ENCODE measurements around the gene CEMIP2. TPM values are rescaled to one million over a fixed set of nuclear protein-coding genes. Genes with fewer than 3 reads are reported as not detected.

The CEMIP2 gene
- total RNA-seq, 1 experiment from 2014 or later = 40.5 TPM

DNA sequence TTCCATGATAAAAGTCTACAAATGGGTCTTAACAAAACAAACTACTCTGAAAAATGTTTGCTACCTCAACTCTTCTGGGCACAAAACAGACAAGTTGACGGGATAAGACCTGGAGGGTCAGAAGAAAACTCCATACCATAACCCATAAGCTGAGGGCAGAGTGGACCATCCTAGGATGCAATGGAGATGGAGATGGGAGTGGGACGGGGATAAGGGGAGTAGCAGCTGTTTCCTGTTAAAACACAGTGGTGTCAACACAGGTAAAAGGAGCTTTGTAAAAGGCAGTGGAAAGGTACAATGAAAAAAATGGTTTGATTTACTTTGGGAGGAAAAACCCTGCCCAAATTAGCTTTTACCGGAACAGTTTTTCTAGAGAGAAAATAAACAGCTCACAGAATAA lies 41.6 kb downstream of the CEMIP2 start:
- H3K4me3 Mint-ChIP-seq = no peak overlapping the region
- H3K36me3 Mint-ChIP-seq = peaks cover 63% of the 10 kb centered on the region
- H3K27ac Mint-ChIP-seq = no peak overlapping the region; the same call in 1 of the 2 replicates
- TF ChIP-seq, protein P1, sequence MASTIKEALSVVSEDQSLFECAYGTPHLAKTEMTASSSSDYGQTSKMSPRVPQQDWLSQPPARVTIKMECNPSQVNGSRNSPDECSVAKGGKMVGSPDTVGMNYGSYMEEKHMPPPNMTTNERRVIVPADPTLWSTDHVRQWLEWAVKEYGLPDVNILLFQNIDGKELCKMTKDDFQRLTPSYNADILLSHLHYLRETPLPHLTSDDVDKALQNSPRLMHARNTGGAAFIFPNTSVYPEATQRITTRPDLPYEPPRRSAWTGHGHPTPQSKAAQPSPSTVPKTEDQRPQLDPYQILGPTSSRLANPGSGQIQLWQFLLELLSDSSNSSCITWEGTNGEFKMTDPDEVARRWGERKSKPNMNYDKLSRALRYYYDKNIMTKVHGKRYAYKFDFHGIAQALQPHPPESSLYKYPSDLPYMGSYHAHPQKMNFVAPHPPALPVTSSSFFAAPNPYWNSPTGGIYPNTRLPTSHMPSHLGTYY (CRISPR knock-in tag; IDR thresholded peaks at IDR 0.05) = no peak
- TF ChIP-seq NR1H2 (CRISPR knock-in tag; IDR thresholded peaks at IDR 0.05) (no peak), CREM (CRISPR knock-in tag; IDR thresholded peaks at IDR 0.05) (no peak), RORB (CRISPR knock-in tag; IDR thresholded peaks at IDR 0.05) (no peak), PRRX2 (CRISPR knock-in tag; IDR thresholded peaks at IDR 0.05) (no peak), ETV6 (CRISPR knock-in tag; IDR thresholded peaks at IDR 0.05) (no peak), ELF4 (CRISPR knock-in tag; IDR thresholded peaks at IDR 0.05; ENCODE audit: low read depth) (no peak), FOXJ3 (CRISPR knock-in tag; IDR thresholded peaks at IDR 0.05; ENCODE audit: borderline replicate concordance) (no peak), FOXP4 (CRISPR knock-in tag; IDR thresholded peaks at IDR 0.05) (no peak), NR3C1 (CRISPR knock-in tag; conservative IDR thresholded peaks at IDR 0.05; ENCODE audit: low read depth) (no peak), MYBL2 (CRISPR knock-in tag; IDR thresholded peaks at IDR 0.05) (no peak), TEAD4 (CRISPR knock-in tag; IDR thresholded peaks at IDR 0.05) (no peak), ZNF425 (CRISPR knock-in tag; conservative IDR thresholded peaks at IDR 0.05) (no peak), KAT7 (CRISPR knock-in tag; IDR thresholded peaks at IDR 0.05; ENCODE audit: borderline replicate concordance) (no peak), JUN (CRISPR knock-in tag; IDR thresholded peaks at IDR 0.05) (no peak), ZNF263 (CRISPR knock-in tag; IDR thresholded peaks at IDR 0.05; ENCODE audit: low read depth) (no peak), SMAD3 (CRISPR knock-in tag; IDR thresholded peaks at IDR 0.05; ENCODE audit: borderline replicate concordance) (no peak)
- TF ChIP-seq, protein P2, sequence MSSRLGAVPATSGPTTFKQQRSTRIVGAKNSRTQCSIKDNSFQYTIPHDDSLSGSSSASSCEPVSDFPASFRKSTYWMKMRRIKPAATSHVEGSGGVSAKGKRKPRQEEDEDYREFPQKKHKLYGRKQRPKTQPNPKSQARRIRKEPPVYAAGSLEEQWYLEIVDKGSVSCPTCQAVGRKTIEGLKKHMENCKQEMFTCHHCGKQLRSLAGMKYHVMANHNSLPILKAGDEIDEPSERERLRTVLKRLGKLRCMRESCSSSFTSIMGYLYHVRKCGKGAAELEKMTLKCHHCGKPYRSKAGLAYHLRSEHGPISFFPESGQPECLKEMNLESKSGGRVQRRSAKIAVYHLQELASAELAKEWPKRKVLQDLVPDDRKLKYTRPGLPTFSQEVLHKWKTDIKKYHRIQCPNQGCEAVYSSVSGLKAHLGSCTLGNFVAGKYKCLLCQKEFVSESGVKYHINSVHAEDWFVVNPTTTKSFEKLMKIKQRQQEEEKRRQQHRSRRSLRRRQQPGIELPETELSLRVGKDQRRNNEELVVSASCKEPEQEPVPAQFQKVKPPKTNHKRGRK (CRISPR knock-in tag; IDR thresholded peaks at IDR 0.05; ENCODE audit: borderline replicate concordance) = no peak
- TF ChIP-seq, protein P3, sequence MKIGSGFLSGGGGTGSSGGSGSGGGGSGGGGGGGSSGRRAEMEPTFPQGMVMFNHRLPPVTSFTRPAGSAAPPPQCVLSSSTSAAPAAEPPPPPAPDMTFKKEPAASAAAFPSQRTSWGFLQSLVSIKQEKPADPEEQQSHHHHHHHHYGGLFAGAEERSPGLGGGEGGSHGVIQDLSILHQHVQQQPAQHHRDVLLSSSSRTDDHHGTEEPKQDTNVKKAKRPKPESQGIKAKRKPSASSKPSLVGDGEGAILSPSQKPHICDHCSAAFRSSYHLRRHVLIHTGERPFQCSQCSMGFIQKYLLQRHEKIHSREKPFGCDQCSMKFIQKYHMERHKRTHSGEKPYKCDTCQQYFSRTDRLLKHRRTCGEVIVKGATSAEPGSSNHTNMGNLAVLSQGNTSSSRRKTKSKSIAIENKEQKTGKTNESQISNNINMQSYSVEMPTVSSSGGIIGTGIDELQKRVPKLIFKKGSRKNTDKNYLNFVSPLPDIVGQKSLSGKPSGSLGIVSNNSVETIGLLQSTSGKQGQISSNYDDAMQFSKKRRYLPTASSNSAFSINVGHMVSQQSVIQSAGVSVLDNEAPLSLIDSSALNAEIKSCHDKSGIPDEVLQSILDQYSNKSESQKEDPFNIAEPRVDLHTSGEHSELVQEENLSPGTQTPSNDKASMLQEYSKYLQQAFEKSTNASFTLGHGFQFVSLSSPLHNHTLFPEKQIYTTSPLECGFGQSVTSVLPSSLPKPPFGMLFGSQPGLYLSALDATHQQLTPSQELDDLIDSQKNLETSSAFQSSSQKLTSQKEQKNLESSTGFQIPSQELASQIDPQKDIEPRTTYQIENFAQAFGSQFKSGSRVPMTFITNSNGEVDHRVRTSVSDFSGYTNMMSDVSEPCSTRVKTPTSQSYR (CRISPR knock-in tag; IDR thresholded peaks at IDR 0.05) = no peak
- TF ChIP-seq, protein P4, sequence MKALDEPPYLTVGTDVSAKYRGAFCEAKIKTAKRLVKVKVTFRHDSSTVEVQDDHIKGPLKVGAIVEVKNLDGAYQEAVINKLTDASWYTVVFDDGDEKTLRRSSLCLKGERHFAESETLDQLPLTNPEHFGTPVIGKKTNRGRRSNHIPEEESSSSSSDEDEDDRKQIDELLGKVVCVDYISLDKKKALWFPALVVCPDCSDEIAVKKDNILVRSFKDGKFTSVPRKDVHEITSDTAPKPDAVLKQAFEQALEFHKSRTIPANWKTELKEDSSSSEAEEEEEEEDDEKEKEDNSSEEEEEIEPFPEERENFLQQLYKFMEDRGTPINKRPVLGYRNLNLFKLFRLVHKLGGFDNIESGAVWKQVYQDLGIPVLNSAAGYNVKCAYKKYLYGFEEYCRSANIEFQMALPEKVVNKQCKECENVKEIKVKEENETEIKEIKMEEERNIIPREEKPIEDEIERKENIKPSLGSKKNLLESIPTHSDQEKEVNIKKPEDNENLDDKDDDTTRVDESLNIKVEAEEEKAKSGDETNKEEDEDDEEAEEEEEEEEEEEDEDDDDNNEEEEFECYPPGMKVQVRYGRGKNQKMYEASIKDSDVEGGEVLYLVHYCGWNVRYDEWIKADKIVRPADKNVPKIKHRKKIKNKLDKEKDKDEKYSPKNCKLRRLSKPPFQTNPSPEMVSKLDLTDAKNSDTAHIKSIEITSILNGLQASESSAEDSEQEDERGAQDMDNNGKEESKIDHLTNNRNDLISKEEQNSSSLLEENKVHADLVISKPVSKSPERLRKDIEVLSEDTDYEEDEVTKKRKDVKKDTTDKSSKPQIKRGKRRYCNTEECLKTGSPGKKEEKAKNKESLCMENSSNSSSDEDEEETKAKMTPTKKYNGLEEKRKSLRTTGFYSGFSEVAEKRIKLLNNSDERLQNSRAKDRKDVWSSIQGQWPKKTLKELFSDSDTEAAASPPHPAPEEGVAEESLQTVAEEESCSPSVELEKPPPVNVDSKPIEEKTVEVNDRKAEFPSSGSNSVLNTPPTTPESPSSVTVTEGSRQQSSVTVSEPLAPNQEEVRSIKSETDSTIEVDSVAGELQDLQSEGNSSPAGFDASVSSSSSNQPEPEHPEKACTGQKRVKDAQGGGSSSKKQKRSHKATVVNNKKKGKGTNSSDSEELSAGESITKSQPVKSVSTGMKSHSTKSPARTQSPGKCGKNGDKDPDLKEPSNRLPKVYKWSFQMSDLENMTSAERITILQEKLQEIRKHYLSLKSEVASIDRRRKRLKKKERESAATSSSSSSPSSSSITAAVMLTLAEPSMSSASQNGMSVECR (CRISPR knock-in tag; IDR thresholded peaks at IDR 0.05; ENCODE audit: borderline replicate concordance) = no peak
- no peaks in the 10 kb centered on the region for H3K4me1 Mint-ChIP-seq
- POLR2A ChIA-PET = no interaction called here
- DNase-seq (ENCODE audit: low spot score) = no peak
- ATAC-seq = no peak
- CTCF ChIA-PET = no interaction called here
- no peaks in the 10 kb centered on the region for H3K9me3 Mint-ChIP-seq
- no peaks in the 10 kb centered on the region for H3K27me3 Mint-ChIP-seq (ENCODE audit: low read depth)
